ENCODE results near the gene TTC38.
"Not testable (repeated sequence)": the region's sequence is repeated elsewhere in the genome, so short reads cannot be mapped to it uniquely, and the experiment has no call there.

The TTC38 gene

DNA sequence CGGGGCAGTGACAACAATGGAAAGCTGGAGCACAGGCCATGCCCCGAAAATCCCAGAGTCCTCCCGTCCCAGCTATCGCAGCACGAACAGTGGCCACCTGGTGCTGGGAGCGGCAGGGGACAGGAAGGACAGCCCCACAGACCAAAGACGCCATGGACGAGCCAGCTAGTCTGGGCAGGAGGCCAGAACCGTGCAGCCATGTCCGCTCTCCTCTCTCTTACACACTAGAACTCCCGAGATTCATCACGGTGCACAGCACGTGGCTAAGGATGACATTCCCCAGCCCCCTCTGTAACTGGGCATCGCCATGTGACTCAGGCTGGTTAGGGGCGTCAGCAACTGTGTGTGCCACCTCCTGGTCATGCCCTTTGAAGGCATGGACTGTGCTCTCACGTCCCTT, 22.3 kb upstream of the TTC38 start:
- in situ Hi-C loops (cut with MboI; ENCODE audit: low sequenced_read_pairs): no loop called here

DNA sequence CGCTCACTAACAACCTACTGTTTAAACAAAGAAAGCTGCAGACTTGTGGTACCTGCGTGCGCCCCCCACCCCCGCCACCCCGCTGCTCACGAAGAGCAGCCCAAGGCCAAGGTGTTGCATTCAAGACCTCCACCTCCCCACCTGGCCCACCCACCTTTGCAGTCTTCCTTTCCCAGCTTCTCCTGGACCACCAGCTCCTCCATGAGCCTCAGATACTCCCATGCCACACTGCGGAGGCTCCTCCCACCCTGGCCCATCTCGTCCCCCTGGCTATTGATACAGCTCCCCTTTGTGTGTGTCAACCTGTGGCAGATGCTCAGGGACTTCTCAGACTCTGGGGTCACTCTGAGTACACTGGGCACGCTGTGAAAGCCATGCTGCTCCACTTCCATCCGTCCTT, 21.6 kb upstream of the TTC38 start:
- in situ Hi-C loops (cut with MboI; ENCODE audit: low sequenced_read_pairs): no loop called here

DNA sequence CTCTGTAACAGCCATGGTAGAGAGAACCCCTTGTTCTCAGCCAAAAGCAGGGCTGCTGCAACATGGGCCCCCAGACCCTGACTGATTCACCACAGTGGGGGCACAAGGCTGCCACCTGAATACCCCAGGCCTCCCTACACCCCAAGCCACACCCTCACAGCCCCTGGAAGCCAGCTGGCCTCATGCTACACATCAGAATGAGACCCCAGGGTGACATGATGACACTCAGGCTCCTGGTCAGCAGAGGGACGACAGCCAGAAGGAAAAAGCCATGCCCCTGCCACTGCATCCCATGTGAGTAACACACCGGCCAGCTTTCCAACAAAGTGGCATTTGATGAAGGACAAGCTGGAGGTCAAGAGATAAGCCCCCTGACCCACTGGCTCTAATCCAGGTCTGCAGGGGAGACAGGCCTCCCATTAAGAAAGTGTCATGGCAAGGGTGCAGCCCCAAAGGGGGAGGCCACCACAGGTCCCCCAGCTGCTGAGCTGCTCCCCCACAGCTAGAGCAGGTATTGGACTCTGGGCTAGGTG, 20.3 kb upstream of the TTC38 start:
- in situ Hi-C loops (cut with MboI; ENCODE audit: low sequenced_read_pairs): no loop called here

DNA sequence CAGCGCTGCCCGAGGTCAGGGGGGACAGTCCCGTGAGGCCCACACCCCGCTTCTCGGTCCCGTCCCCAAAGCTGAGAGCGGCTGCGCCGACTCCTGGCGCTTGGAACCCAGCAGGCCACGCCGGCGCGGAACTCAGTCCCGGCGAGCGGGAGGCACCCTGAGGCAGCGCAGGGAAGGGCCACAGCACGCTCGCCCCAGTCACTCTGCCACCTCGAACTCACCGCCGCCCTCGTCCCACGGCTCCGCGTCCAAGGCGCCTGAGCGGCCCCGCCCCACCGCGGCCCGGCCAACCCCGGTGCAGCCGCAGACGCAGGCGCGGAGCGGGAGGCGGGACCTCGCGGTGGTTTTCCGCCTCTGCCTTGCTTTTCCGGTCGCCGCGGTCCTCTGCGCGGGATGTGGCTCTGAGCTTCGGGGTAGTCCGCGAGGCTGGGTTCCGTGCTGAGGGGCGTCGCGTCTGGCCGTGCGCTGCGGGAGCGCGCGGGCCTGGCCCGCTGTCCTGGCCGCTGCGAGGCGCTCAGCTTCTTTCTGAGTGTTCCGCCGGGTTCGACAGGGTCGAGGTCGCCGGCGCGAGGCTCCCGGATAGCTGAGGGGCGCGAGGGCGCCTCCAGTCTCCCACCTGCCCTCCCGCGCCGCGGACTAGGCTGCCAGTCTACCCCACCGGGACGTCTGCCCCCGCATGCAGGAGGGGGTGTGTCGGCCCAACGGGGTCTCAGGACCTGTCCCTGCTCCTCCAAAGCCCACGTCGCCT, 17.6 kb upstream of the TTC38 start, which contains the start of gene CDPF1:
Gene CDPF1, minus strand, starts transcription at position 259 of the 748 bp plus-strand sequence. CDS start 2,009 bp downstream, outside the sequence.
- in situ Hi-C loops (cut with MboI; ENCODE audit: low sequenced_read_pairs): no loop called here

DNA sequence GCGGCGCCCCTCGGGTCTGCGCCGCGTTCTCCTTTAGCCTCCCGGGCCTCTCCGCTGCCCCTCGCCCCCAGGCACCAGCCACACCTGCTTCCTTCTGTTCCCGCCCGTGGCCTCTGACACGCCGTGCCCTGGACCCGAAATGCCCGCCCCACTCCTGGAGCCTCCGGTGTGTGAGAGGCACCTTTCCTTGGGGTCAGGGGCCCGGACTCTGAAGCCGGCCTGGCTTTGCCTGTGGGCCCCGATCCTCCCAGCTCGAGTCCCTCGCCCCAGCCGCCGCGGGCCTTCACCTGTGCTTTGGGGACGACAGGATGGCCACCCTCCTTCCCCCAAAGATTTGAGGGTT, 17.1 kb upstream of the TTC38 start:
- in situ Hi-C loops (cut with MboI; ENCODE audit: low sequenced_read_pairs): no loop called here

DNA sequence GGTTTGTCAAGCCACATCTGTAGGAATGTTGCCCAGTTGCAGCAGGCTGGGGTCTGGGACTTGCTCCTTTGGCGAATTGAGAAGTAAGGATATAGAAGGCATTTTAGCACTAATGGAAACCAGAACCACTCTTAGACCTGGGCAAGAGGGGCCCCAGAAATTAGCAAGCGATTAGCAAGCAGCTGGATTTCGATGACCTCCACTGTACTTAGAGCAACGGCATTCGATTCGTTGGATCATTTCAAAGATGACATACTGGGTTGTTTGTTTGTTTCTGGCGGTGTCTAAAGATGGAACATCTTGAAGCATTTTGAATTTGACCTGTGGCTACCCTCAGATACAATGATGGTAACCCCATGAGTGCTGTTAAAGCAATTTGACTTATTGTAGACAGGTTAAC, 16.5 kb upstream of the TTC38 start:
- in situ Hi-C loops (cut with MboI; ENCODE audit: low sequenced_read_pairs): no loop called here

DNA sequence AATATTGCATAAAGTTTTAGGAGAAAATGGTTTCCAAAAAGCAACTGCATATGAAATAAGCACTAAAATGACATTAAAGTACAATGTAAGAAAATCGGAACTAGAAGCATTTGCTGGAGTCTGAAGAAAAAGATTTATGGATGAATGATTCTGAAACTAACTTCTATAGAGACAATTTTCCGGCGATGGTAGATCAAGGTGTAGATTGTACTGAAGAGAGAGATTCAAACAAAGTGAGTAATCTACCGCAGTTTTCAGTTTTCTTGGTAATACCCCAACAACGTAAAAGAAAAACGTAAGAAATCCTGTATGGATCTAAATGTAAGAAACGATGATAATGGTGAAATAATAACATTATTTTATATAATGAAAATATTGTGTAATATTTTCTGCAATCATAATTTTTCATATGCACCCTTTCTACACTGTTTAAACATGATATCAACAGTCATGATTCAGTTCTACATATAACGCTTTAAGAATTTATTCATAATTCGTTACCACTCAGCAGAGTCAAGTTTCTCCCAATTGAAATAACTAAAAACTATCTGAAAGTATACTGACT, 15.9 kb upstream of the TTC38 start:
- in situ Hi-C loops (cut with MboI; ENCODE audit: low sequenced_read_pairs): no loop called here

DNA sequence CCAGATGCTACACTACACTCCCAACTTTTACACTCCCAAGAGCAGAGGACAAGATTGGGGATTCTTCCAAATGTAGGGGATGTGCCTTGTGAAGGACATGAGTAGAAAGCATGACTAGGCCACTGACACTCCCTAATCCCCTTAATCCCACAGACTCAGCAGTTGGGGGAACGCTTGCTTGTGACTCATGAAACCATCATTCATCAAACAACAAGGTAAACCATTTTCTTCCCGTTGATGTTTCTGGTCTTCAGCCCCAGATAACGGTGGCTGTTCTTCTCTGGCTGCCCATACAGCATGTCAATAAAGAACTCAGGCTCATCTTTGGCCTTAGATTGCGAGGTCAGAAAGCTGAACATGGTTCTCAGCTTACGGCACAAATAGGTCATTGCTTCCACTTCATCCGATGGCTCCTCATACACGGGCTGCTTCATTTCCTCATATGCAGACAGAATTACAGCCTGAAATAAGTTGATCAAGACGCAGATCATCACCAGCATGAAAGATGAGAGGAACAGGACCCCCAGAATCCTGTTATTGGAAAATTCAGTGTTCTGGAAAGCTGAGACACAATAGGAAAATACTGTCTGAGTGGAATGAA, 11.3 kb upstream of the TTC38 start:
- in situ Hi-C loops (cut with MboI; ENCODE audit: low sequenced_read_pairs): no loop called here

DNA sequence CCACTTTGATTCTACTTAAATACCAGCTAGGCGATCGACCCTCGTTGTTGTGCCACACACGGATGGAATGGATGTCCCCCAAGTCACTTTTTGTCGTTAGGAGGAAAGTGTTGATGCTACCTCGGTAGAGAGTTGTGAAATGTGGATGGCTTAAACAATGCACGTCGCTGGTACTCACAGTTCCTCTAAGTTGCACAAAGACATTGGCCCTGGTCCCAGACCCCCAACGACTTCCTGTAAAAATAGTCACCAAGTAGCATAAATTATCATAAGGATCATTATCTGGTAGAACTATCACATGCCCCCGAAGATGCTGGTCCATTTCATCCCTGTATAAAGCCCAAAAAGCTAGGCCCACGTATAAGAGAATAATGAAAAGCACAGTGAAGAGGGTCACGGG, 8.4 kb upstream of the TTC38 start:
- in situ Hi-C loops (cut with MboI; ENCODE audit: low sequenced_read_pairs): no loop called here

DNA sequence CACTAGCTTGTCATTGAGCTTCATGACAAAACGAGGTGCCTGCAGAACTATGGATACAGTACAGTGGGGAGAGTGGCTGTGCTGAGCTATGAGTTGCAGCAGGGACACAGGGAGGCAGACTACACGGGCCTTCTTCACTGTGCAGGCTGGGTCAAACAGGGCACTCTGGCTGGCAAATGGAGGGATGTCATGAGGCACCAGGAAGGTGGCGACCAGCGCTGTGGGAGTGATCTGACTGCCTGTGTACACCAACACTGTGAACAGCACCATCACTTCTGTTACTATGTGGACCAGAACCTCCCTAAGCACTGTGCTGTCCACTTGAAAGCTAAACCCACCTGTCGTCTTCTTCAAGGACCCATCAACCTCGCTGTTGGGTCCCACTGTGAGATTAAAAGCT, 7.8 kb upstream of the TTC38 start:
- in situ Hi-C loops (cut with MboI; ENCODE audit: low sequenced_read_pairs): no loop called here

DNA sequence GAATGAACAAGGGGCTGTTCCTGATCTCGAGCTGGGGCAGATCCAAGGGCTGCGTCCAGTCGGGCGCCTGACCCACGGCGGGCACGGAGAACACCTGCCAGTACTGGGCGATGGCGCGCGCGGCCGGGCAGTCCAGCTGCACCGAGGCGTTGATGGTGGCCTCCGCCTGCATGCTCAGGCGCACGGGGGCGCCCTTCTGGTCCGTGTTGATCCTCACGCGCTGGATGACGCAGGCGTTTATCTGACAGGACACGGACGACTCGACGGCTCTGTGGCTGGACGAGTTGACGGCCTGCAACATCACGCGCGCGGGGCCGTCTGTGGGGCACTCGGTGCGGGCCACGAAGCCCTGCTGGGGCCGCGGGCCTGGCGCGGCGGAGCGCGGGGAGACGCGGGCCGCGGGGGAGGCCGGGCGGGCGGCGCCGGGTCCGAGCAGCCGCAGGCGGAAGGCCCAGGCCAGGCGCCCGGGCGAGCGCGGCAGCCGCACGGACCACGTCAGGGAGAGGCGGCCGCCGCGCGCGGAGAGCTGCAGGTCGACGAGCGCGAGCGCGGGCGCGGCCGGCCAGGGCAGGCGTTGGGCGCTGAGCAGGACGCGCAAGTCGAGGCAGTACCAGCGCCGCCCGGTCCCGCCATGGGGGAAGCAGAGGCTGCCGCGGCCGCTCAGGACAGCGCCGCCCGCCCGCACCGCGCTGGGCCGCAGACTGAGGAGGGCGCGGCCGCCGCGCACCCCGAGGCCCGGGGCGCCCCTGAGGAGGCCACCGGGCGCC, 5.2 kb upstream of the TTC38 start:
- in situ Hi-C loops (cut with MboI; ENCODE audit: low sequenced_read_pairs): no loop called here

DNA sequence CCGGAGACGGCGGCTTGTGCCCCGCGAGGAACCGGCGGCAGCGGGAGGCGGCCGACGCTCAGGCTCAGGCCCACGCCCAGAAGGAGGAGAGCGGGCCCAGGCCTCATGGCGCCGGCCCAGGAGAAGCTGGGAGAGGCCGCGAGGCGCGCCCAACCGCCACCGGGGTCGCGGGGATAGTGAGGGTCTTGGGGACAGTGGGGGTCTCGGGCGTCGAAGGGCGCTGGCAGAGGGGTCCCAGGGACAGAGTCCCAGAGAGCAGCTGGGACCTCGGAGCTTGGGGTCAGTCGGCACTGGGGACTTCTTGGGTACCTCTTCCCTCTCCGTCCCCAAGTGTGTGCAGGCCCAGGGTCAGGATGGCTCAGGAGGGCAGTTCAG, 4.6 kb upstream of the TTC38 start, which contains the start of gene PKDREJ:
Gene PKDREJ, minus strand, starts transcription at position 128 of the 375 bp plus-strand sequence. Its CDS starts 21 bp downstream, at position 107.
- in situ Hi-C loops (cut with MboI; ENCODE audit: low sequenced_read_pairs): no loop called here

DNA sequence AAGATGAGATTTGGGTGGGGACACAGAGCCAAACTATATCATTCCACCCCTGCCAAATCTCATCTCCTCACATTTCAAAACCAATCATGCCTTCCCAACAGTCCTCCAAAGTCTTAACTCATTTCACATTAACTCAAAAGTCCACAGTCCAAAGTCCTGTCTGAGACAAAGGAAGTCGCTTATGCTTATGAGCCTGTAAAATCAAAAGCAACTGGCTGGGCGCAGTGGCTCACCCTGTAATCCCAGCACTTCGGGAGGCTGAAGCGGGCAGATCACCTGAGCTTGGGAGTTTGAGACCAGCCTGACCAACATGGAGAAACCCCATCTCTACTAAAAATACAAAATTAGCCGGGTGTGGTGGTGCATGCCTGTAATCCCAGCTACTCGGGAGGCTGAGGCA, 3.3 kb upstream of the TTC38 start:
- in situ Hi-C loops (cut with MboI; ENCODE audit: low sequenced_read_pairs): not testable (repeated sequence)

DNA sequence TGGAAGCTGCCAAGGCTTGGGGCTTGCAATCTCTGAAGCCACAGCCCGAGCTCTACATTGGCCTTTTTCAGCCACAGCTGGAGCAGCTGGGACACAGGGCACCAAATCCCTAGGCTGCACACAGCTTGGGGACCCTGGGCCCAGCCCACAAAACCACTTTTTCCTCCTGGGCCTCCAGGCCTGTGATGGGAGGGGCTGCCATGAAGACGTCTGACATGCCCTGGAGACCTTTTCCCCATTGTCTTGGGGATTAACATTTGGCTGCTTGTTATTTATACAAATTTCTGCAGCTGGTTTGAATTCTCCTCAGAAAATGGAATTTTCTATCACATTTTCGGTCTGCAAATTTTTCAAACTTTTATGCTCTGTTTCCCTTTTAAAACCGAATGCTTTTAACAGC, 2.2 kb upstream of the TTC38 start:
- in situ Hi-C loops (cut with MboI; ENCODE audit: low sequenced_read_pairs): not testable (repeated sequence)

DNA sequence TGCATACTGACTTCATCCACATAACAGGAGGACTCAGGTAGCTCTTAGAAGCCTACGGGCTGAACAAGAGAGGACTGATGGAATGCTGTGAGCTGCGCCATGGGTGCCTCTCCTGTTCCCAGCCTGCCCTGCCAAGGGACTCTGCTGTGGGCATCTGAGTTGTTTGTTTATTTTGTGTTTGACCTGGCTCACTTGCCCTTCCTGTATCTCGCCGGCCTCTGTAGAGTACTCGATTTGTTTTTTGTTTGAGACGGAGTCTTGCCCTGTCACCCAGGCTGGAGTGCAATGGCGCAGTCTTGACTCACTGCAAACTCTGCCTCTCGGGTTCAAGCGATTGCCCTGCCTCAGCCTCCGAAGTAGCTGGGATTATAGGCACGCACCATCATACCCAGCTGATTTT, 1.8 kb downstream of the TTC38 start:
- in situ Hi-C loops (cut with MboI; ENCODE audit: low sequenced_read_pairs): no loop called here

DNA sequence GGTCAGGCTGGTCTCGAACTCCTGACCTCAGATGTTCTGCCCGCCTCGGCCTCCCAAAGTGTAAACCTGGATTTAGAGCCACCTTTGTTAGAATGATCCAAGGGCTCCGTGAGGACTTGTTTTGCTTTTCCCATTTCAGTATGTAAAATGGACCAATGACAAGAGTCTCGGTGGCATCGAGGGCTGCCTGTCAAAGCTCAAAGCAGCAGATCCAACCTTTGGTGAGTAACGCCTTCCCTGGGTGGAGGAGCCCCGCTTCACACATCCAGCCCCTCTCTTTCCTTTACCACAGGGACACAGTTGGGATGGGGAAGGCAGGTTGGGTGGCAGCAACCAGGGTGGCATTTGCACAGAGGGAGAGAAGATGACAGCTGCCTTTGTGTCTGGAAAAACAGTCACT, 4.4 kb downstream of the TTC38 start:
- in situ Hi-C loops (cut with MboI; ENCODE audit: low sequenced_read_pairs): no loop called here

DNA sequence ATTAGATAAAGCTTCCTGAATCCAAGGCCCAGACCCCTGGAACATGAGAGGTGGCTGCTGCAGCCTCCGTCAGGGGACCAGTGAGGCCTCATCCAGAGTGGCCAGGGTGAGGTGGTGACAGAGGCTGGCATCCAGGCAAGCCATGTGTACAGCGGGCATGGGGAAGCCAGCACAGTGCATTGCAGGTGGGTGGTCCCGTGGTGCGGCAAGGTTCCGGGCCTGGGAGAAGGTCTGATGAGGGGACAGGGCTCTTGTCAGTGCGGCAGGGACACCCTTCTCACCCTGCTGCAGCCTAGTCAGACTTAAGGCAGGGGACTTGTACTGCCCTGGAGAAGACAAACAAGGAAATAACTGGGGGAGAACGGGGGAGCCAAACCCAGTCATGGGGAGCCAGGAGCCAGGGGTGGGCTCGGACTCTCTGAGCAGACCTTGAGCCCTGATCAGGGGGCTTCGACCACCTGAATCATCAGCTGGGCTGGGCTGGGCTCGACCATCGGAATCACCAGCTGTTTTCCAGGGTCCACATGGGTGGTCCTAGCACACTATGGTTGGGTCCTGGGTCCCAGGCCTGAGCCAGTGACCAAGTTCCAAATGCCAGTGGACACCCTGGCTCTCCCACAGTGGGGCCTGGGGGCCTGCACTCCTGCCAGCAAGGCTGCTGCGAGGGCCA, 5.1 kb downstream of the TTC38 start:
- in situ Hi-C loops (cut with MboI; ENCODE audit: low sequenced_read_pairs): no loop called here

DNA sequence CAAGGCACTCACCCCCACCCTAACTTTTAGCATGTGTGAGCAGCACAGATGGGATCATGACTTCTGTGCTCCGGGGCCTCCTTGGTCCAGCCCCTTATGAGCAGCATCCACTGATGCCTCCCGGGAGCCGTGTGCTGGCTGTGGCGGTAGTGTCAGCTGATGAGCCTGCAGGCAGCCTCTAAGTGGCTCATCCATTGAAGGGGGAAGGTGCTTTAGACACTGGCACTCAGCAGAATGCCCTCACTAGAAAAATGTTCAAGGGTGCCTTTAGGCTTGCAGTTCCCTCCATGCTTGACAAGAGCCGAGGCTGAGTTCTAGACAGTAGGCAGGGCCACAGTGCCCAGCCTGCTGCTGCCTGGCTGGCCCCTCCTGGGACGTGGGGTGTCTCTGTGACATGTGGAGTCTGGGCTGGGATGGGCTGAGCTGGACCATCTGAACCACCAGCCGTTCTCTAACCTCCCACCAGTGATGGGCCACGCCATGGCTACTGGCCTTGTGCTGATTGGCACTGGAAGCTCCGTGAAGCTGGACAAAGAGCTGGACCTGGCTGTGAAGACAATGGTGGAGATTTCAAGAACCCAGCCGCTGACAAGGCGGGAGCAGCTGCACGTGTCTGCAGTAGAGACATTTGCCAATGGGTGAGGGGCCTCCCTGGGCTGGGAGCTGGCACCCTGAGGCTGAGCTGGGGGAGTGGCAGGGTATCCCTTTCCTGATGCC, 5.8 kb downstream of the TTC38 start:
- in situ Hi-C loops (cut with MboI; ENCODE audit: low sequenced_read_pairs): no loop called here

DNA sequence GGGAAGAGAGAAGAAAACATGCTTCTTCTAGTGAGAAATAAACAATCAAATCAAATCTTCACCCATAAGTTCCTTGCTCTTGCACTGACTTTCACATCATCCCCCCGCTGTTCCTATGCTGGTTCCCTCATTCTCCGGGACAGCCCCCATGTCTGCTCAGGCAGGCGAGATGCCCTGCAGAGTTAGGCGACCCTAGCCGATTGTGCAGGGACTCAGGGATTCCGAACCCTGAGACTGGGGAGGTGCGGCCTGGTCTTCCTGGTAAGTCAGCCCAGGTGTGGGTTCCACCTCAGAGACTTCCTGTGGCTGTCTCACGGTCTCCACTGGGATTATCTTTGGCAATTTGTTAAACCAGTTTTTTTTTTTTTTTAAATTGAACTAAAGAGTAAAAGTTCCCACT, 6.6 kb downstream of the TTC38 start:
- in situ Hi-C loops (cut with MboI; ENCODE audit: low sequenced_read_pairs): no loop called here

DNA sequence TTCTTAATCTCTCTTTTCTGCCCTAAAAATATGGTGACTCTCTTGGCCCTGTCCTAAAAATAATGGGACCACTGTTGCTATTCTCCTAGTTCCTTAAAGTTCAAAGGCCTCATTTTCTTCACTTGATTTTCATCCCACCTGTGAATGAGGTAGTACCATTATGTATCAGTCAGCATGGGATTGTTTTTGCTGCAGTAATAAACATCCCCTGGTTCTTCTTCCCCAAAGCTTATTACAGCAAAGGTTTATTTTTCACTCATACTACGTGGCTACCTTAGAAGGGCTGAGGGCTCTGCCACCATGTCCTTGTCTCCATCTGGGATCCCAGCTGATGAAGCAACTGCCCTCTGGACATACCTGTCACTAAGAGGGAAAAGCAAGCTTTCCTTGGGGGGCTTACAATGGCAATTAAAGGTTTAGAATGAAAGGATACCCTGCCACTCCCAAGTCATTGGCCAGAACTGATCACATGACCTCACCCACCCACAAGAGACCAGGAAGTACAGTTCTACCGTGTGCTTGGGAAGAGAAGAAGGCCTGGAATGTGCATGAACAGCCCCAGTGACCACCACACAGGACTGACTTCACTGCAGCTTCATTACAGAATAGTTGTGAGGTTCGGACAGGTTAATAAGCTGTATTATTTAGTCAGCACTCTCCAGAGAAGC, 7.8 kb downstream of the TTC38 start:
- in situ Hi-C loops (cut with MboI; ENCODE audit: low sequenced_read_pairs): no loop called here
